ENCODE data around the gene OR12D3.
"Not testable (repeated sequence)": the region's sequence is repeated elsewhere in the genome, so short reads cannot be mapped to it uniquely, and the experiment has no call there.

The OR12D3 gene

DNA sequence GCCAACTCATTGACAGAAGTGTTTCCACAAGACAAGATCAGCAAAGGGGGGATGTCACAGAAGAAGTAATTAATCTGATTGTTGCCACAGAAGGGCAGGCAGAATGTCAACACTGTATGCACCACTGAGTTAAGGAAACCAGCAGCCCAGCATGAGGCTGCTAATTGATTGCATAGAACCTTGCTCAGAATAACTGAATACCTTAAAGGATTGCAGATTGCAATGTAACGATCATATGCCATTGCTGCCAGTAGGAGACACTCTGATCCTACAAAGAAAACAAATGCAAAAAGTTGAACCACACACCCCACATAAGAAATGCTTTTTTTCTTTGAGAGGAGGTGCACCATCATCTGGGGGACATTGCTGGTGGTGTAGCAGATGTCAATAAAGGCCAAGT is 19.5 kb downstream of the OR12D3 start:
- no peaks in the 10 kb centered on the region for H3K27me3 ChIP-seq (replicated peaks; ENCODE audit: control insufficient read depth, insufficient read depth, low read length)
- TF ChIP-seq, protein P1, sequence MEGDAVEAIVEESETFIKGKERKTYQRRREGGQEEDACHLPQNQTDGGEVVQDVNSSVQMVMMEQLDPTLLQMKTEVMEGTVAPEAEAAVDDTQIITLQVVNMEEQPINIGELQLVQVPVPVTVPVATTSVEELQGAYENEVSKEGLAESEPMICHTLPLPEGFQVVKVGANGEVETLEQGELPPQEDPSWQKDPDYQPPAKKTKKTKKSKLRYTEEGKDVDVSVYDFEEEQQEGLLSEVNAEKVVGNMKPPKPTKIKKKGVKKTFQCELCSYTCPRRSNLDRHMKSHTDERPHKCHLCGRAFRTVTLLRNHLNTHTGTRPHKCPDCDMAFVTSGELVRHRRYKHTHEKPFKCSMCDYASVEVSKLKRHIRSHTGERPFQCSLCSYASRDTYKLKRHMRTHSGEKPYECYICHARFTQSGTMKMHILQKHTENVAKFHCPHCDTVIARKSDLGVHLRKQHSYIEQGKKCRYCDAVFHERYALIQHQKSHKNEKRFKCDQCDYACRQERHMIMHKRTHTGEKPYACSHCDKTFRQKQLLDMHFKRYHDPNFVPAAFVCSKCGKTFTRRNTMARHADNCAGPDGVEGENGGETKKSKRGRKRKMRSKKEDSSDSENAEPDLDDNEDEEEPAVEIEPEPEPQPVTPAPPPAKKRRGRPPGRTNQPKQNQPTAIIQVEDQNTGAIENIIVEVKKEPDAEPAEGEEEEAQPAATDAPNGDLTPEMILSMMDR (IDR thresholded peaks at IDR 0.05; ENCODE audit: insufficient read depth, low read length, poor library complexity, severe bottlenecking): peak; percentile 18
- DNase-seq (ENCODE audit: extremely low read depth, insufficient read length): no peak
- H3K36me3 ChIP-seq (ENCODE audit: control insufficient read depth, insufficient read depth, low read length): no peaks in the 10 kb centered on the region
- H3K4me3 ChIP-seq (replicated peaks; ENCODE audit: low read depth, low read length): no peak overlapping the region

DNA sequence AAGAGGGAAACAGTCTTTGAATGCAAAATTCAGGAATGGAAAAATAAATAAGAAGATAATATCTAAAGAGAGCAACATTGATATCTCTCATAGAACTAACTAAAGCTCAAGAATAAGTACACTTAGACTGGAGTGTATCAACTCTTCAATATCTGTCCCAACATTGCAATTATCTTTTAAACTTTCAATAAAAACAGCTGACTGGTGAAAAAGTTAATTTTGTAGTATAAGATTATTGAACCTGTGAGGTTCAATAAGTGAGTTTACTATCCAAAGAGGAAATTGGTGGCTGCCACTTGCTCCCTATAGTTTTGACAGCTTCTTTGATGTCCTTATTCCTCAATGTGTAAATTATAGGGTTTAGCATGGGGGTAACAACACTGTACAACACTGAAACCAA is 20.1 kb downstream of the OR12D3 start:
- Histone ChIP-seq H3K27me3 (replicated peaks; ENCODE audit: control insufficient read depth, insufficient read depth, low read length) (no peaks in the 10 kb centered on the region), H3K4me3 (replicated peaks; ENCODE audit: low read depth, low read length) (no peak overlapping the region), H3K36me3 (ENCODE audit: control insufficient read depth, insufficient read depth, low read length) (no peaks in the 10 kb centered on the region)
- TF ChIP-seq, protein P1 (IDR thresholded peaks at IDR 0.05; ENCODE audit: insufficient read depth, low read length, poor library complexity, severe bottlenecking): no peak
- no peak for DNase-seq (ENCODE audit: extremely low read depth, insufficient read length)

DNA sequence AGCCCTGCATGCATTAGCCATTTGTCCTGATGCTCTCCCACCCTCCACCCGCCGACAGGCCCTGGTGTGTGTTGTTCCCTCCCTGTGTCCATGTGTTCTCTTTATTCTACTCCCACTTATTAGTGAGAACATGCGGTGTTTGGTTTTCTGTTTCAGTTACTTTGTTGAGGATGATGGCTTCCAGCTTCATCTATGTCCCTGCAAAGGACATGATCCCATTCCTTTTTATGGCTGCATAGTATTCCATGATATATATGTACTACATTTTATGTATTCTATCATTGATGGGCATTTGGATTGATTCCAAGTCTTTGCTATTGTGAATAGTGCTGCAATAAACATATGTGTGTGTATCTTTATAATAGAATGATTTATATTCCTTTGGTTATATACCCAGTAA is 25.7 kb downstream of the OR12D3 start:
- H3K4me3 ChIP-seq (replicated peaks; ENCODE audit: low read depth, low read length); H3K27me3 ChIP-seq (replicated peaks; ENCODE audit: control insufficient read depth, insufficient read depth, low read length); H3K36me3 ChIP-seq (ENCODE audit: control insufficient read depth, insufficient read depth, low read length); DNase-seq (ENCODE audit: extremely low read depth, insufficient read length): not testable (repeated sequence)

DNA sequence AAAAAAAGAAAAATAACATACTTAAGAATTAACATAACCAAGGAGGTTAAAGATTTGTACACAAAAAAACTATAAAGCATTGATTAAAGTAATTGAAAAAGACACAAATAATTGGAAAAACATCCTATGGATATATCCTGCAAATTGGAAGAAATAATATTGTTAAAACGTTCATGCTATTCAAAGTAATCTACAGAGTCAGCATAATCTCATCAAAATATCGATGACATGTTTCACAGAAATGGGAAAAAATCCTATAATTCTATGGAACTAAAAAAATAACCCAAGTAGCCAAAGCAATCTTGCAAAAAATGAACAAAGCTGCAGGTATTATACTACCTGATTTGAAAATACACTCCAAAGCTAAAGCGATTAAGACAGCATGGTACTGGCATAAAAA is 29.7 kb downstream of the OR12D3 start:
- no peaks in the 10 kb centered on the region for H3K36me3 ChIP-seq (ENCODE audit: control insufficient read depth, insufficient read depth, low read length)
- no peaks in the 10 kb centered on the region; the same call in 1 of the 2 replicates for H3K27me3 ChIP-seq (replicated peaks; ENCODE audit: control insufficient read depth, insufficient read depth, low read length)
- no peak overlapping the region for H3K4me3 ChIP-seq (replicated peaks; ENCODE audit: low read depth, low read length)
- TF ChIP-seq, protein P1 (IDR thresholded peaks at IDR 0.05; ENCODE audit: insufficient read depth, low read length, poor library complexity, severe bottlenecking): no peak
- no peak for DNase-seq (ENCODE audit: extremely low read depth, insufficient read length)

DNA sequence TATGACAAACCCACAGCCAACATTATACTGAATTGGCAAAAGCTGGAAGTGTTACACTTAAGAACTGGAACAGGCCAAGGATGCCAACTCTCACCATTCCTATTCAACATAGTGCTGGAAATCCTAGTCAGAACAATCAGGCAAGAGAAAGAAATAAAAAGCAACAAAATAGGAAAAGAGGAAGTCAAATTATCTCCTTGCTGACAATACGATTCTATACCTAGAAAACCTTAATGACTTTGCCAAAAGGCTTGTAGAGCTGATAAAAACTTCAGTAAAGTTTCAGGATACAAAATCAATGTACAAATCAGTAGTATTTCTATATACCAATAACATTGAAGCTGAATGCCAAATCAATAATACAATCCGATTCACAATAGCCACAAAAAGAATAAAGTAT is 38.8 kb downstream of the OR12D3 start:
- no peaks in the 10 kb centered on the region for H3K27me3 ChIP-seq (replicated peaks; ENCODE audit: control insufficient read depth, insufficient read depth, low read length)
- TF ChIP-seq, protein P1 (IDR thresholded peaks at IDR 0.05; ENCODE audit: insufficient read depth, low read length, poor library complexity, severe bottlenecking): no peak
- no peak for DNase-seq (ENCODE audit: extremely low read depth, insufficient read length)
- no peaks in the 10 kb centered on the region for H3K36me3 ChIP-seq (ENCODE audit: control insufficient read depth, insufficient read depth, low read length)
- H3K4me3 ChIP-seq (replicated peaks; ENCODE audit: low read depth, low read length): no peak overlapping the region

DNA sequence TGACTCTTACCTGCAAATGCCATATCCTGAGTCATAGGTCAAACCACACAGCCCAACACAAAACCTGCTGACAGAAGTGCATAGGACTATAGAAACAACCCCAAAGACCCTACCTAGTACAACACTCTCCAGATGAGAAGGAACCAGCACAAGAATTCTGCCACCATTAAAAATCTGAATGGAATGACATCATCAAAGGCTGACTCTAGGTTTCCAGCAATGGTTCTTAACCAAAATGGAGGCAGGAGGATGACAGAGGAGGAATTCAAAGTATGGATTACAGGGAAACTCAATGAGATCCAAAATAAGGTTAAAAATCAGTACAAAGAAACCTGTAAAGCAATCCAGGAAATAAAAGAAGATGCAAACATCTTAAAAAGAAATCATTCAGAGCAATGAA is 42.4 kb downstream of the OR12D3 start:
- Histone ChIP-seq H3K36me3 (ENCODE audit: control insufficient read depth, insufficient read depth, low read length) (no peaks in the 10 kb centered on the region), H3K4me3 (replicated peaks; ENCODE audit: low read depth, low read length) (no peak overlapping the region), H3K27me3 (replicated peaks; ENCODE audit: control insufficient read depth, insufficient read depth, low read length) (no peaks in the 10 kb centered on the region)
- no peak for DNase-seq (ENCODE audit: extremely low read depth, insufficient read length)
- TF ChIP-seq, protein P1 (IDR thresholded peaks at IDR 0.05; ENCODE audit: insufficient read depth, low read length, poor library complexity, severe bottlenecking): no peak
